ENCODE results near the gene ARHGAP24.
"Not testable (repeated sequence)": the region's sequence is repeated elsewhere in the genome, so short reads cannot be mapped to it uniquely, and the experiment has no call there.

ARHGAP24 gene

DNA sequence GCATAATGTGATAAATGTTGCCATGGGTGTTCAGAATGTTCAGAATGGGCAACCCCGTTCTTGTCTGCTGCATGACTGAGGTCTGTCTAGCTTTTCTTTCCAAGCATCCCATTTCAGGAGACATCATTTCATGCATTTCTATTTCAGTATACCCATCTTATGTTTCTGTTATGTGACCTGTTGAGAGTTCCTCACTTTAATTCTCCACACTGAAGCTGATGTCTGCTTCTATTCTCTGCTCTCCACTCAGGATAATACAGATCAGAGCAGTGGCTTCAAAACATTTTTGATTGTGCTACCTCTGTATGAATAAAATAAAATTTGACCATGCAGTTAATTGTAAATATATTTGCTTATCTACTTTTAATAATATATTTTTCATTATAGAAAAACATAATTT is 398.6 kb downstream of the ARHGAP24 start:
- no peak for DNase-seq

DNA sequence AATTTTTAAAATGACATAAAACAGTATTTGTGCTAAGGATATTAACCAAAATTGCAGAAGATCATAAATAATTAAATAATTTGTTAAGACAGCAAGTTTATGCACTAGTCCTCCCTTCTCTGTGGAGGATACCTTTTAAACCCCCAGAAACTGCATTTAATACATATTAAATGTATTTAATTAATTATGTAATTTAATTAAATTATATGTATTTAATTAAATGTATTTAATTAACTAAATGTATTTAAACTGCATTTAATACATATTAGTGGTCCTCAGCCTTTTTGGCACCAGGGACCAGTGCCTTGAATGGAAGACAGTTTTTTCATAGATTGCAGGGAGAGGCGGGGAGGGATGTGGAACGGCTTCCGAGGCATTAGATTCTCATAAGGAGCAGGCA is 404.6 kb downstream of the ARHGAP24 start:
- no peak for DNase-seq

DNA sequence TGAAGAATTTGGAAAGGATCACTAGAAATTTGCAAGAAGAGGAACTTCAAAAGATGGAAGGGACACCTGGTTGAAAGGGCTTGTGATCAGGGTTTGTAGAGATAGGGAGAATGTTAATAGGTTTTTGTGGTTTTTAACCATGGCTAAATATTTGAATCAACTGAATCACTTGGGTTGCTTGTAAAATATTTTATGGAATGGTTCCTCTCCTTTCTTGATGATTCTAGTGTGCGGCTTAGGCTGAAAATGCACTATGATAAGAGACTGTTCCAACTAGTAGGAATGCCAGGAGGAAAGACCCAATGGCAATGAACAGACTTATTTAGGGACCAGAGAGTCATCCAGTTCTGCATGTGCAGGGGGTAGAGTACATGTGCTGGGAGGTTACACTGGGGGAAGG is 408.2 kb downstream of the ARHGAP24 start:
- no peak for DNase-seq

DNA sequence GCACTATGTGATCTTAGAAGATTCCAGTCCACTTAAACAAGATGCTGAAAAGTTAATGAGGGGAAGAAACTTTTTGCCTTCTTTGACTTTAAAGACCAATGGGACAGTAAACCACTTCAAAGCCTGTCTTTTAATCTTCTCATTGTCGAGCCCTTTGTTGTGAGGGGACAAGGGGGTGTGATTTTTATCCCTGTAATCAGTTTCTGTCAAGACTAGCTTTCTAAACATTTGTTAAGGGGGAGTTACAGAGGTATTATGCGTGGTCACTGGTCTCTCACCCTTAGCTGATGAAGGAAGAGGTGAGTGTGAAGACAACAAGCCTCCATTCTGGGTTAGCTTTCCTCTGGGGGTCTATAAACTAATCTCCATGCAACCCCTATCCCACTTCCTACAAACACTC is 409.3 kb downstream of the ARHGAP24 start:
- no peak for DNase-seq

DNA sequence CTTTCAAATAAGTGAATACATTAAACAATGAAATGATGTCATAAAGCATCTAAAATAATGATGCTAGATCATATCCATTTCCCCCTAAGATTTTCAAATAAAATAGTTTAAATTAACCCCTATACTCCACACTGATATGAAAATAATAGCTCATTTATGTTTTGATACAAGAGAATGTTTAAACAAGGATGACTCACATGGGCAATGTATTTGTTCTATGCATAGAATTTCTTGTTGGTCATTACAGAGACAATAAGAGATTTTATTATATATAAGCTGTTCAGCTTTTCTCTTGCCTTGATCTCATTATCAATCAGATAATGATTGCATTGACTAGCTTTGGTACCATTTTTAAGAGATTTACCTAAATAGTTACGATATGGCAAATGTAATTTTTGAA is 411.7 kb downstream of the ARHGAP24 start:
- DNase-seq, result no peak

DNA sequence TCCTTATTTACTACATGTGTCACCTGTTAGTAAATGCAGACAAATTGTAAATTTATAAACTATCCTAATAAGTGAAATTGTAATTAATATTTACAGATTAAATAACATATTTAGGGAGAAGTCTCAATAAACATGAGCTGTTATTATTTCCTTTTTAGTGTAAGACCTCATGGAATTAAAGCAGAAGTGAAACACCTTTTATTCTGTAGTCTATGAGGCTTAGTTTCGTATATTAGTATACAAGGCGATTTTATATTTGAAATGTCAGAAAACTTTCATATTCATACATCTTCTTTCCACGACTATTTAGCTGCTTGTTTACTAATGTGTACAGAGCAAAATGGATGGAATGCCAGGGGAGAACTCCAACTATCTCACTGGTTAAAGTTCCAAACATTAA is 414.4 kb downstream of the ARHGAP24 start:
- DNase-seq, result no peak

DNA sequence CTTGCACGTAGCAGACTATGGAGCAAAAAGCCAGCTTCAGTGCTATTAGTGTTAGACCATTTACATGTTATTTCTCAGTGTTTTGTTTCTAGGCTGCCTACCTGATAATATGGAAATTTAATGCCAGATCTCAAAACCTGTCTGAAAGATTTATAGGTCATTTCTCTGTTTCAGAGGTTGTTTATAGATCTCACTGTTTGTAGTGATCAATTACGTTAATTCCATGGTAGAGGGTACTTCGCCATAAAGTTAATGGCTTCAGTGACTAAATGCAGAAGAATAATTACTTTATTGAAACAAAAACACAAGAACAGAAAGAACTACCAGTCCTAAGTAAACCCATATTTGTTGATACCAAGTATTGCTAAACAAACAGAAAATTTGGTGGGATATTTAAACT is 420.8 kb downstream of the ARHGAP24 start:
- no peak for DNase-seq

DNA sequence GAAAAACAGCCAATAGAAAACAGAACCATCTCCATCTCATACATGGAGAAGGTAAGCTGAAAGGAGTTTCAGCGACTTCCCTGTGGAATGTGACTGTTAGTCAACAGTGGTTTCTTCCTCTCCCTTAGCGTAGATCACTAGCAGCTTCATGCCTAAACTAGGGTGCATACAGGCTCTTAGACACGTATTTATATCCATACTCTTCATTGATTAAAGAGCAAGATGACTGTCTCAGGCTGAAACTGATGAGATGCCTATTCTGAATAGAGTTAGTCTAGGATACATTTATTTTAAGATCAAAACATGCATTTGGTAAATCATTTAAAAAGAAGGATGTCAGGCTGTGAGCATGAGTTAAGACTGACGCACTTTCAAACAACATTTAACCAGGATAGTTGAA is 423.3 kb downstream of the ARHGAP24 start:
- no peak for DNase-seq

DNA sequence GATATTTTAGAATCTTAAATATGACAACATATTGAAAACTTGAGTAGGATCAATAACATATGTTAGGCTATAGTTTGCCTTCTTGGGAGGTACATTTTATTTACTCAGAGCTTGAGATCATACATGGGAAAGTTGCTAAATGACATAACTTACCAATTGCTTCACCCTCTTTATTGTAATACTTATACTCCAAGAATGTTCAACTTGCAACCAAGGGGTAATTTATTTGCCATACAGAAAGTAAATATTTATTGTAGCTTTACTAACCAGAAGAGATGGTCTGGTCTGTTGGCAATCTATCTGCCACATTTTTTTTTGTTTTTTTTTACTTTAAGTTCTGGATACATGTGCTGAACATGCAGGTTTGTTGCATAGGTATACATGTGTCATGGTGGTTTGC is 426.6 kb downstream of the ARHGAP24 start:
- no peak for DNase-seq

DNA sequence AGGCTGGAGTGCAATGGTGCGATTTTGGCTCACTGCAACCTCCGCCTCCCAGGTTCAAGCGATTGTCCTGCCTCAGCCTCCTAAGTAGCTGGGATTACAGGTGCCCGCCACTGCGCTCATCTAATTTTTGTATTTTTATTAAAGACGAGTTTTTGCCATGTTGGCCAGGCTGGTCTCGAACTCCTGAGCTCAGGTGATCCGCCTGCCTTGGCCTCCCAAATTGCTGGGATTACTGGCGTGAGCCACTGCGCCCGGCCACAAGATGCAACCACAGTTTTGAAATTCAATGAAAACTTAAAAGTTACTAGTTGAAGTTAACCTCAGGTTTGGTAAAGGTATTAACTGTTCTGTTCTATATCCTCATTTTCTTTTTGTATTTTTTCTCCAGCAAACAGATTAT is 427.7 kb downstream of the ARHGAP24 start:
- DNase-seq, result not testable (repeated sequence)

DNA sequence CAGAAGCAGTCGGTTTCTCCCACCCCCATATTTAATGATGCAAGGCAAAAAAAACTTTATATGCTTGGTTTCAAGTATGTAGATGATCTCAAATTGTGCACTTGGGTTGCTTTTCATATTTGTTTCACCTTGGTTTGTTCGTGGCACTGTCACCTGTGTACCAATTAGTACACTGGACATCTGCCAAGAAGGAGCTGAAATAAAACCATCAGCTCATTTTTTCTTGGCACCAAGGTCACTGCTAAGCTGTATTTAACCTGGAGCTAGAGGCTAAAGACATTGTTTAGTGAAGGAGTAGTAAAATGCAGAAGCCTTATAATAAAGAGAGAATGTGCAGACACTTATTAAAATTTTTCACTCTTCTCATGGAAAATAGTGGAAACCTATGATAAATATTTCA is 430.8 kb downstream of the ARHGAP24 start:
- DNase-seq, result no peak

DNA sequence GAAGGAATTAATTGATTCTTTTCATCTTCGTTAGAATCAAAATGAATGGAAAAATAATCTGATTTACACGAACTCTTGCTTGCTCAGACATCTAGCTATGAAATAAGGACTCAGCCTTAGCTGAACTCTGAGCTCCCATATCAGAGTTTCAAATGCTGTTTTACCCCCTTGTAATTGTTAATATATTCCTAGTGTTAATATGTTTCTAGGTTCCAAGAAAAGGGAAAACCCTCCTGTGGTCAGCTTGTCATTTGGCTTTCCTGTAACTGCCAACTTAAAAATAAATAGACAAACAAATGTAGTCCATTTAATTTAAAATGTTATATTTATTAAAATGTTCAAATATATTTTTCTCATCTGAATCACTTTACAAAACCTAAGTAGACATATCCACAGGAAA is 432.1 kb downstream of the ARHGAP24 start:
- no peak for DNase-seq

DNA sequence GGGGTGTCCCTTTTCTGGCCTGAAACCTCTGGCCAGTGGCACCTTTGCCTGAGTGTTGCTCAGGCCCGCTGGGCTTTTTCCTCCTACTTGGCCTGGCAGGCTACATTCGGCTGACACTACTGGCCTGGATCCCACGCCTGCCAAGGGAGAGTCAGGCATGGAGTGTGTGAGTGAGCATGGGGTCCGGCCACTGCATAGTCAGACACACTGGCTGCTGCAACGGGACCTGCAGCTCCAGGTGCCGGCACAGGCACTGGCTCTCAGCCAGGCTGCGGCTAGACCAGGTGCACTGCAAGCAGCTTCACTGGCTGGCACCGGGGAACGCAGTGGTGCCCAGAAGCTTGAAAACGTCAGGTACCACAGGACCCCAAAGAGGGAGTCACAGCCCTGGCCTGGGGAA is 434.9 kb downstream of the ARHGAP24 start:
- DNase-seq, result peak; percentile 30

DNA sequence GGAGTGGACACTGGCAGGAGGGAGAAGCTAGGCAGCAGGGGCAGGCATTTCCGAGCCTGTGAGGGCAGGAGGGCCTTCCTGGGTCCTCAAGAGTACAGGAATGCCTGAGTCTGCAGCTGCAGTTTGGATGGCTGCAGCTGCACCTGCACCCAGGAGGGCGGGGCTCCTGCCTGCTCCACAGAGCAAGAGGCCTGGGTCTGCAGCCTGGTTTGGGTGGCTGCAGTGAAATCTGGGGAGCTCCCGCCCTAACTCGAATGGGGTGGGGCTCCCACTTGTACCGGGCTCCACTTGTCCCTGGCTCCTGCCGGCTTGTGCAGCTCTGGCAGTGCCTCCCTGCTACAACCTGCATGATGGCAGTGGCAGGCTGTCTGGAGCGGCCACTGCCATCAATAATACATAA is 436.0 kb downstream of the ARHGAP24 start:
- no peak for DNase-seq

DNA sequence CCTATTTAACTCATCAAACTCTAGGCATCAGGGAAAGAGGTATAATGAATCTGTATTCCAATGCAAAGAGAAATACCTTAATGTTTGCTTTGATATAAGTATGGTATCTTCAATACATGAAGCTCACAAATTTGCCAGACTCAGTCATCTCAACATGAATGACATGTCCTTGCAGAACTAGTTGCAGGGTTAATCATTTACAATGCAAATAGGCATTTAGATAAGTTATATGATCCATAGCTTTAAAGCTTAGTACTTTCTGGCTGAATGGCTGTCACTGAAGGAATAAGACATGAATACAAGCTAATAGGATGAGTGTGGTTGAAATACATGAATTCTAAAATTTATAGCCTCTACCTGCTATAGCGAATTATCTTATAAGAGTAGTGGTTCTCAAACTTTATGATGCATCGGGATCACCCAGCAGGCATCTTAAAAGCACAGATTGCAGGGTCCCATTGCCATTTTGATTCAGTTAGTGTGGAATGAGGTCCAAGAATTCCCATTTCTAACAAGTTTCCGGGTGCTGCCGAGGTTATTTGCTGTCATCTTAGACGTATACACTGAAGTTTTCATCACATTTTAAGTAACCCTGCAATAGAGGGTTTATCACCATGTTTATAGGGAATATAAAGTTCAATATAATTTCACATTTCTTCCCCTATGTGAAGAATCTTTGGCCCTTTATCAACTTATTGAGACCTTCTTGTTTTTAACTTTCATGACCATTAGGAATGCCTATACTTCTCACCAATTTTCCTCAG is 439.2 kb downstream of the ARHGAP24 start:
- DNase-seq, result no peak

DNA sequence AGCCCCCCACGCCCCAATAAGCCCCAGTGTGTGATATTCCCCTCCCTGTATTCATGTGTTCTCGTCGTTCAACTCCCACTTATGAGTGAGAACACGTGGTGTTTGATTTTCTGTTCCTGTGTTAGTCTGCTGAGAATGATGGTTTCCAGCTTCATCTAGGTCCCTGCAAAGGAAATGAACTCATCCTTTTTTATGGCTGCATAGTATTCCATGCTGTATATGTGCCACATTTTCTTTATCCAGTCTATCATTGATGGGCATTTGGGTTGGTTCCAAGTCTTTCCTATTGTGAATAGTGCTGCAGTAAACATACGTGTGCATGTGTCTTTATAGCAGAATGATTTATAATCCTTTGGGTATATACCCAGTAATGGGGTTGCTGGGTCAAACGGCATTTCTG is 440.6 kb downstream of the ARHGAP24 start:
- DNase-seq, result not testable (repeated sequence)

DNA sequence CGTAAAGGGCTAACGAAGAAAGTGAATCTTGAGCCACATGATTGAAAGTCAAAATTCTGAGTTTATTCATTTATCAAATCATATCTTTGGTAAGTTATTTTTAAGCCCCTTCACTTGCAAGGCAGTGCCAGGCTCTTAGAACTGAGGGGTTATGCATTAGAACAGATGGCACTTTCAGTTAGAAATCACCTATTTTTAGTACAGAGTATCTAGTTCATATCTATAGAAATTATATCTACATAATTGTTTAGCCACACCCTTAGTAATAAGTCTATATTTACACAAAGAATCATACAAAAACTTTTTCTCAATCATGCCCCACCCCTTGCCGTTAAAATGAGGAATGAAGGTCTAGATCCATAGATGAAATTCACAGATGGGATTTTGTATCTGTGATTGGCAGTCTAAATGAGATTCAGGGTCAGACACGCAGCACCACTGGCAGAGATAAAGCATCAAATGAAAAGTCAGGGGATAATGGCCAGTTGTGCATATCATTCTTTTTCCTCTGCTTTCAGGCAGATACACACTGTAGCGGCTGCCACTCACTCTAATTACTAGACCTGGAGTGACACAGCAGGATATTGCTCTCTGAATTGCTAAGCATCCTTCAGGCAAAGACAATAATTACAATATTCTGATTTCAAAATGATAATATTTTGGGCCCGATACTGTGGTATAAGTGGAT is 444.4 kb downstream of the ARHGAP24 start:
- no peak for DNase-seq

DNA sequence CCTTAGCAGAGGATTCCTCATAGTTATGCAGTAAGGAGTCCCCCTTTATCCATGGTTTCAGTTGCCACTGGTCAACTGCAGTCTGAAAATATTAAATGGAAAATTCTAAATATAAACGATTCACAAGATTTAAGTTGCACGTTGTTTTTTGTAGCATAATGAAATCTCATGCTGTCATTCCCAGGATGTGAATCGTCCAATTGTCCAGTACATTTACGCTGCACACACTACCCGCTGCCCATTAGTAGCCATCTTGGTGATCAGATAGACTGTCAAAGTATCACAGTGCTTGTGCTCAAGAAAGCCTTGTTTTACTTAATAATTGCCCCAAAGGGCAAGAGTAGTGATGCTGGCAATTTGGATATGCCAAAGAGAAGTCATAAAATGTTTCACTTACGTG is 450.1 kb downstream of the ARHGAP24 start:
- no peak for DNase-seq

DNA sequence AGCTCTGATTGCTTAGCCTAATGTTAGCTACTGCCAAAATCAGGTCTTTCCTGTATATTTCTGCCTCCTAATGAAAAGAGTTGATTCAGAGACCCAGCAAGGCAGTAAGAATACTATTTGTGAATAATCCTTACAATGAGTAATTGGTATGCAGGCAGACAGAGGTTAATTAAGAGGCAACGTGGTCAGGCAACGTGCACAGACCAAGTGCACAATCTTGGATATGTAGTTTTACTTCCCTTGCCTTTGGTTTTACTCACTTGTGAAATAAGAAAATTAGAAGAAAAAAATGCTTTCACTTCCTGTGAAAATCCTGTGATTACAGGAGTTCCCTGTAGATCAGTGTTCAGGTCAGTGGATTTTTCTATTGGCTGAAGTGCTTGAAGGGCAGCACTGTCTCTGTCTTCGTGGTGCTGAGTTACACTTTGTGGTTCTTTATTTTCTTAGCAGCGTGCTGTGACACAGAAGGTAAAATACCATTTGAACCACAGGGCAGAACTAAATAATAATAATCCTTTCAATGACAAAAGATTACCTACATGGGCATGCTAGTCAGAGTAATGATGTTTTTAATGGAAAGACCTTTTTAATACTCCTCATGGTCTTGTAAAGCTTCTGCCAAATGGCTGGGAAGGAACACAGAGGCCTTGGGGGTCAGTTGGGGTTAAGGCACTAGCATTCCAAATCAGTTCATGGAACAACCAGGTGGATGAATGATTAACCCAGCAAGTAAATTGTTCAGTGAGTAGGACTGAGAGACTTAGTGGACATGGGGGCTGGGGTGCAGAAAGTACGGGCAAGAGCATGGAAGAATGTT is 454.0 kb downstream of the ARHGAP24 start:
- DNase-seq, result no peak

DNA sequence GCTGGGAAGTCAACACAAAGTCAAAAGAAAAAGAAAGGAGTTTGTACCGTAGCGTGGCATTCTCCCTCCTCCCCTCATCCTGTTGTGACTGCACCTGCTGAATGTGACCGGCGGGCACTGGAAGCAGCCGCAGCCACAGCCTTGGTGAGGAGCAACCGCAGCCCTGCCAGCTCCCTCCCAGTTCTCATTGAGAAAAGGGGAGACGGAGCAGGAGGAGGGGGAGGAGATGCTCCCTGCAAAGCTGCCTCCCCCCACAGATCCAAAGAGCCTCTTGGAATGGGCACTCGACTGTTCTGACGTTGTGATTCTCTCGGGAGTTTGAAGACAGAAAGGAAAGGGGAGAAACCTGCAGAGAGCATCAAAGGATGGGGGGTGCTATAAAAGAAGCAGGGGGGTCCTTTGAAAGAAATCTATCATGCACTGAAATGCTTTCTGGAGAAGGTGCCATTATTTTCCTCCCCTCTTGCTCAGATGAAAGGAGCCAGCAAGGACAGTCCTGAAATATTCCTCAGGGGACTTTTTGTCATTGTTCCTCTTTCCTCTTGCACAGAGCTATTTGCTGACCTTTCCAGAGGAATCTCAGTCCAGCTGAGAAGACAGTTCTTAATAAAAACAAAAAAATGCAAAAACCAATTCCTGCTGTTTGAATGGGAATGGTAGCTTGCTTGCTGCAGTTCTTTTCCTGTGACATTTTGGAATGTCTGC is 455.2 kb downstream of the ARHGAP24 start:
- peak; percentile 13 for DNase-seq

DNA sequence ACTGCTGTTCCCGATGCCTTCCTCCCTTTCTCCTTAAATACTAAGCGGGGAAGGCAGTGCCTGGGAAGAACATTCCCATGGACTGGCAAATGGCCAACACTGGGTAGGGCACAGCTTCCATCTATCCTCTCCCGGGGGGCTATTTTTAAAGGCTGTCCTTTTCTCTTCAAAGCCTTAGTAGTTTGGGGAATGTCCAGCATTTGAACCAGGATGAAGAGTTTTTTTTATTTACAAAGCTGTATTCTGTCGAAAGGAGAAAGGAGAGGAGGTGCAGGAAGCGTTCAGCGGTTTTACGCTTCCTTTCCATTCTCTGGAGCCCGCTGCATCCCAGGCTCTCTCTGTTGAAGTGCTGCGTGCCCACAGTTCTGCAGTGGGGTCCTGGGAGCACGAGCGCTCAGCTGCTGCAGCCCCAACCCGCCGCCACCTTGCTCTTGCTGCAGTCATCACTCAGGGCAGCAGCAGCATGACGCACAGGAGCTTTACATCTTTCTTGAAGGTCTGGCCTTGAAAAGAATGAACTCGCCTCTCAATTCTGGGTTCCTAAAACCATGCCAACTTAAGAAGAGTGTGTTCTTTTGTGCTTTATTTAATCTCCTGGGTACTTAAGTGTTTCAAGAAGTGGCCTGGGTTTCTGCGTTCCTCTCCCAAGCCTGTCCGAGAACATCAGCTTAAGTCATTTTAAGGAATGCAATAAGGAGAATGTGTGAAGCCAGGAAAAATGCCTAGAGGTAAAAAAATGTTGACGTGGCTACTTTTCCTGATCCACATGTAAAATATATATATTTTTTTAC is 457.7 kb downstream of the ARHGAP24 start:
- no peak for DNase-seq

DNA sequence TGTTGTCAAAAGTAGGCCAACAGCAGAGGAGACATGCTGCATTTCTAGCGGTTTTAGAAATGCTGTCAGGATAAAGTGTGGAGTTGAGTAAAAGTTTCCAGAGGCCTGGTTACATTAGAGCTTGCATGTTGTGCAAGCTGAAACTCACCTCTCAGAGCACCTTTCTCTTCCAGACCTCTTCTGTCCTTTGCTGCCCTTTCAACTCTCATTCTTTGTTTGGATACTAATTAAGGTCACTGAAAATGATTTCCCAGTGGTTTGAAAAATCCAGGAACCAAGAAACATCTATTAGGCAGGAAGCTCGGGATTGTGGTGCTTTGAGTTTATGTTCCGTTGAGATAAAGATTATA is 458.3 kb downstream of the ARHGAP24 start:
- DNase-seq, result no peak

DNA sequence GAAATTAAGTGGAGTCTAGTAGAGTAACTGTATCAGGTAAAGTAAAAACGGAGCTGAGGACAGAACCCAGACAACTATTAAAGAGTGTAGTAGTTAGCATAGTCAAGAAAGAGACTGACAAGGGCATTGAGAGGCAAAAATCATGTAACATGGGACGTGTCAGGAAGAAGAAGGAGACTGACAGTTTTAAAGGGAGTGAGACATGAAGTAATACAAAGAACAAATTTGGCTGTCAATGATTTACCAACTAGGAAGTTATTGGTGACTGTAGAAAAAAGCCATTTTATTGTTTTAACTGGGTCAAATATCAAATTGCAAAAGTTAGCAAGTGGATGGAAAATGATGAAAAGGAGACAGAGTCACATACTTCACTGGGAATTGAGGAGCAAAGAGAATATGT is 462.6 kb downstream of the ARHGAP24 start:
- no peak for DNase-seq

All from SHP77 treated with DMSO at 0.1 percent for 48 hours (cell line).